ENCODE results near the gene PDE4B.

The PDE4B gene

DNA sequence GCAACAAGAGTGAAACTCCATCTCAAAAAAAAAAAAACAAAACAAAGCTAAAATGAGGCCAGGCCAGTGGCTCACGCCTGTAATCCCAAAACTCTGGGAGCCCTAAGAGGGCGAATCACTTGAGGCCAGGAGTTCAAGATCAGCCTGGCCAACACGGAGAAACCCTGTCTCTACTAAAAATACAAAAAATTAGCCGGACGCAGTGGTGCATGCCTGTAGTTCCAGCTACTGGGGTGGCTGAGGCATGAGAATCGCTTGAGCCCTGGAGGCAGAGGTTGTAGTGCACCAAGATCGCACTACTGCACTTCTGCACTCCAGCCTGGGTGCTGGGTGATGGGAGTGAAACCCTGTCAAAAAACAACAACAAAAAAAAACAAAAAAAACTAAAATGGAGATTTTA lies 550.0 kb downstream of the PDE4B start:
- no peaks in the 10 kb centered on the region for H3K27me3 Mint-ChIP-seq (ENCODE audit: low read depth)
- no peak overlapping the region for H3K27ac Mint-ChIP-seq
- peaks cover 27% of the 10 kb centered on the region for H3K36me3 Mint-ChIP-seq (ENCODE audit: low read depth)
- H3K4me1 Mint-ChIP-seq (ENCODE audit: low read depth) = peaks cover 37% of the 10 kb centered on the region
- no peaks in the 10 kb centered on the region for H3K9me3 Mint-ChIP-seq
- H3K4me3 Mint-ChIP-seq = no peak overlapping the region
- no peak for DNase-seq (ENCODE audit: low spot score)

- Mint-ChIP-seq H3K27me3 (ENCODE audit: low read depth) (no peaks in the 10 kb centered on the region), H3K4me1 (ENCODE audit: low read depth) (peaks cover 38% of the 10 kb centered on the region), H3K36me3 (ENCODE audit: low read depth) (peaks cover 26% of the 10 kb centered on the region), H3K4me3 (no peak overlapping the region), H3K27ac (no peak overlapping the region), H3K9me3 (no peaks in the 10 kb centered on the region)
- DNase-seq (ENCODE audit: low spot score) = no peak
Observed at GRCh38 chr1:66343569-66344325, 551.1 kb downstream of the PDE4B start.

- Mint-ChIP-seq H3K27me3 (ENCODE audit: low read depth) (no peaks in the 10 kb centered on the region), H3K4me1 (ENCODE audit: low read depth) (peaks cover 49% of the 10 kb centered on the region), H3K4me3 (no peak overlapping the region), H3K27ac (no peak overlapping the region), H3K36me3 (ENCODE audit: low read depth) (peaks cover 23% of the 10 kb centered on the region), H3K9me3 (no peaks in the 10 kb centered on the region)
- no peak for DNase-seq (ENCODE audit: low spot score)
Observed at GRCh38 chr1:66346057-66346795, 553.5 kb downstream of the PDE4B start.

DNA sequence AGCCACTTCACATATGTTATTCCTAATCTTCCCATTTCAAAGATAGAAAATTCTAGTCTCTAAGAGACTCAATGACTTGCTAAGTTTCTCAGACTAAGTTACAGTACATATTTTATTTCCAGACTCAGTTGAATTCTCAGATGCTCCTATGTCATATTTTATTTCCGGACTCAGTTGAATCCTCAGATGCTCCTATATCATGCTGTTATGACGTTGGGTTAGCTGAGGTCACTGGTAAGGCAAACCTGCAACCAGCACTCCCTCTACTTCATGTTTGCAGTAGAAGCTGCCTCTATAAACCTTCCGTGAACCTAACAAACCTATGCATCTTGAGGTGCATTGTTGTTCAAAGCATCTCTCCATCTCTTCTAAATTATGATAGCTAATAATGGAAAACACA lies 554.2 kb downstream of the PDE4B start:
- Mint-ChIP-seq H3K9me3 (no peaks in the 10 kb centered on the region), H3K27me3 (ENCODE audit: low read depth) (no peaks in the 10 kb centered on the region), H3K36me3 (ENCODE audit: low read depth) (peaks cover 22% of the 10 kb centered on the region), H3K4me3 (no peak overlapping the region), H3K27ac (no peak overlapping the region), H3K4me1 (ENCODE audit: low read depth) (peaks cover 50% of the 10 kb centered on the region)
- DNase-seq (ENCODE audit: low spot score) = no peak

- H3K27me3 Mint-ChIP-seq (ENCODE audit: low read depth) = no peaks in the 10 kb centered on the region
- peak overlapping the region; percentile 22 for H3K4me3 Mint-ChIP-seq
- peaks cover 57% of the 10 kb centered on the region for H3K4me1 Mint-ChIP-seq (ENCODE audit: low read depth)
- peaks cover 26% of the 10 kb centered on the region for H3K36me3 Mint-ChIP-seq (ENCODE audit: low read depth)
- DNase-seq (ENCODE audit: low spot score) = no peak
- no peaks in the 10 kb centered on the region for H3K9me3 Mint-ChIP-seq
- no peak overlapping the region for H3K27ac Mint-ChIP-seq
Observed at GRCh38 chr1:66348776-66349175, 556.1 kb downstream of the PDE4B start.

DNA sequence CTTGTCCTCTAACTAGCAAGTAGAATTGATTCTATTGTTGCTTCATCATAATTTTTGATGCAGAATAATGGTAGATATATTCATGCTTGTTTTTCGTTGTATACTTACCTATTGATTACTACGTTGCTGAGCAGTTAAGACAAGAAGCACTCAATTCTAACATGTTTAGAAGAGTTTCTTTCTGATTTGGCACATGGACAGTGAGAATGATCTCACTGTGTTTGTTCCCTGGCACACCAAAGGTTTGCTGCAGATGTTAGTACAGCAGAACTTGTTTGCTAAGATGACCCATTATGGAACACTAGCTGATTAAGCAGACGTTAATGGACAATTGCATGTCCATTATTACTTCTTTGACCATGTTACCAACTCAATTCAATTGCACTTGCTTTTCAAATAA lies 556.5 kb downstream of the PDE4B start:
- no peak for DNase-seq (ENCODE audit: low spot score)
- peaks cover 26% of the 10 kb centered on the region for H3K36me3 Mint-ChIP-seq (ENCODE audit: low read depth)

GRCh38 chr1:66350001-66350547 lies 557.4 kb downstream of the PDE4B start:
- H3K9me3 Mint-ChIP-seq = no peaks in the 10 kb centered on the region
- H3K36me3 Mint-ChIP-seq (ENCODE audit: low read depth) = peaks cover 26% of the 10 kb centered on the region
- peaks cover 57% of the 10 kb centered on the region for H3K4me1 Mint-ChIP-seq (ENCODE audit: low read depth)
- peaks cover 5% of the 10 kb centered on the region for H3K27me3 Mint-ChIP-seq (ENCODE audit: low read depth)
- H3K4me3 Mint-ChIP-seq = peak overlapping the region; percentile 67
- DNase-seq (ENCODE audit: low spot score) = peak; percentile 50
- H3K27ac Mint-ChIP-seq = peak overlapping the region; percentile 64

More for the DNA sequence above, 556.5 kb downstream of the PDE4B start:
- Mint-ChIP-seq H3K4me3 (peak overlapping the region; percentile 67), H3K27me3 (ENCODE audit: low read depth) (no peaks in the 10 kb centered on the region), H3K4me1 (ENCODE audit: low read depth) (peaks cover 57% of the 10 kb centered on the region), H3K9me3 (no peaks in the 10 kb centered on the region), H3K27ac (no peak overlapping the region)

- H3K4me3 Mint-ChIP-seq = peak overlapping the region; percentile 57
- peak overlapping the region; percentile 53 for H3K27ac Mint-ChIP-seq
- H3K36me3 Mint-ChIP-seq (ENCODE audit: low read depth) = peaks cover 26% of the 10 kb centered on the region
- H3K9me3 Mint-ChIP-seq = no peaks in the 10 kb centered on the region
- H3K4me1 Mint-ChIP-seq (ENCODE audit: low read depth) = peaks cover 51% of the 10 kb centered on the region
- peaks cover 7% of the 10 kb centered on the region for H3K27me3 Mint-ChIP-seq (ENCODE audit: low read depth)
- DNase-seq (ENCODE audit: low spot score) = no peak
Observed at GRCh38 chr1:66351478-66351877, 558.8 kb downstream of the PDE4B start.

- Mint-ChIP-seq H3K27me3 (ENCODE audit: low read depth) (peaks cover 7% of the 10 kb centered on the region), H3K9me3 (no peaks in the 10 kb centered on the region), H3K27ac (peak overlapping the region; percentile 53), H3K4me3 (peak overlapping the region; percentile 38), H3K36me3 (ENCODE audit: low read depth) (peaks cover 25% of the 10 kb centered on the region), H3K4me1 (ENCODE audit: low read depth) (peaks cover 48% of the 10 kb centered on the region)
- DNase-seq (ENCODE audit: low spot score) = no peak
Observed at GRCh38 chr1:66351913-66352312, 559.2 kb downstream of the PDE4B start.

GRCh38 chr1:66352792-66353191 lies 560.1 kb downstream of the PDE4B start:
- Mint-ChIP-seq H3K27me3 (ENCODE audit: low read depth) (peaks cover 7% of the 10 kb centered on the region), H3K9me3 (no peaks in the 10 kb centered on the region), H3K4me1 (ENCODE audit: low read depth) (peaks cover 52% of the 10 kb centered on the region), H3K4me3 (no peak overlapping the region), H3K27ac (no peak overlapping the region), H3K36me3 (ENCODE audit: low read depth) (peaks cover 26% of the 10 kb centered on the region)
- DNase-seq (ENCODE audit: low spot score) = no peak

DNA sequence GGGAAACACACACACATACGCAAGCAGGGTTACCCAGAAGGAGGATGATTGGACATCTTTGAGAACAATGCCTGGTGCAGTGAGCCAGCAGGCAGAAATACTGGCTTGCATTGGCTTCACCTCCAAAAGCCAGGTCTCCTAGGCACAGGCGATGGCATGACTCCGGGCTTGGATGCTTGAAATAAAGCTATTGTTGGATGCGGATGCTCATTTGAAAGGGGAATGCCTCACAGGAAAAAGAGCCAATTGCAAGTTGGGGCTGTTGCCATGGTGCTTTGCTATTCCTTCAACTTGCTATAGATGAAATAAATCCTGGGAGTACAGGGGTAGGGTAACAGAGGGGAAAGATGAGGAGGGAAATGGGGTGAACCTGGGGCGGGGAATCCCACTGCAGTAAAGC lies 560.6 kb downstream of the PDE4B start:
- H3K9me3 Mint-ChIP-seq = no peaks in the 10 kb centered on the region
- peaks cover 31% of the 10 kb centered on the region for H3K36me3 Mint-ChIP-seq (ENCODE audit: low read depth)
- peaks cover 57% of the 10 kb centered on the region for H3K4me1 Mint-ChIP-seq (ENCODE audit: low read depth)

GRCh38 chr1:66354311-66355201 lies 561.9 kb downstream of the PDE4B start:
- H3K27ac Mint-ChIP-seq = no peak overlapping the region
- H3K9me3 Mint-ChIP-seq = no peaks in the 10 kb centered on the region
- no peak overlapping the region for H3K4me3 Mint-ChIP-seq
- peaks cover 36% of the 10 kb centered on the region for H3K36me3 Mint-ChIP-seq (ENCODE audit: low read depth)
- no peak for DNase-seq (ENCODE audit: low spot score)
- H3K27me3 Mint-ChIP-seq (ENCODE audit: low read depth) = peaks cover 7% of the 10 kb centered on the region
- peaks cover 56% of the 10 kb centered on the region for H3K4me1 Mint-ChIP-seq (ENCODE audit: low read depth)

More for the DNA sequence above, 560.6 kb downstream of the PDE4B start:
- no peak for DNase-seq (ENCODE audit: low spot score)
- Mint-ChIP-seq H3K27ac (no peak overlapping the region), H3K27me3 (ENCODE audit: low read depth) (peaks cover 7% of the 10 kb centered on the region), H3K4me3 (no peak overlapping the region)

DNA sequence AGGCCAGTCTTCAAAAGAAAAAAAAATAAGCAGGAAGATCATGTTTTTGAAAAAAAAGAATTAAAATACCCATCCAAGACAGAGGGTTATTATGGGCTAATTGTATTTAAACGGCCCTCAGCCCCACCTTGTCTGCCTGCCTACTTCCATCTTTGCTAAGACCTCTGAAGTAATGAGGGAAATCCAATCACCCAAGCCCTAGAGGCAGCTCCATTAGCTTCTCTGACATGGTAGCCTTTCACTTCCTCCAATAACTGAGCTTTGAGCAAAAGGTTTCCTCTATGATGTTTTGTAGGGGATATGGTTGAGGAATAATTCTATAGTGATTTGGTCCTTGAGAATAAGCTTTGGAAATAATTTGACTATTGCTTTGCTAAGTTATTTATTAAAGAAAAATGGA lies 563.1 kb downstream of the PDE4B start:
- no peak overlapping the region for H3K4me3 Mint-ChIP-seq
- peaks cover 7% of the 10 kb centered on the region for H3K27me3 Mint-ChIP-seq (ENCODE audit: low read depth)
- peaks cover 50% of the 10 kb centered on the region for H3K4me1 Mint-ChIP-seq (ENCODE audit: low read depth)
- no peak overlapping the region for H3K27ac Mint-ChIP-seq
- H3K36me3 Mint-ChIP-seq (ENCODE audit: low read depth) = peaks cover 41% of the 10 kb centered on the region
- DNase-seq (ENCODE audit: low spot score) = no peak
- no peaks in the 10 kb centered on the region for H3K9me3 Mint-ChIP-seq

Data from T-helper 2 cell treated with Interferon-gamma antibody and Interleukin-4, amounts not matched to agents 5 μg/mL and 100 μg/mL, for 36 hours (primary cell).